OCI-LY1 (cell line): ENCODE measurements around the gene ZNF598.
"Not testable (repeated sequence)": the region's sequence is repeated elsewhere in the genome, so short reads cannot be mapped to it uniquely, and the experiment has no call there.

Experiments used
- CTCF ChIP-seq: fragments of 200-600 bp; sonication (generic), shearing (Covaris generic); IDR thresholded peaks from 2 replicates; pipeline ENCODE4 v1.5.1; 2017; ENCODE audit warnings: mild to moderate bottlenecking, antibody characterized with exemption, low read length, moderate library complexity, mixed read lengths
- EZH2 ChIP-seq: fragments of 200-600 bp; sonication (generic), shearing (Covaris generic); IDR thresholded peaks from 2 replicates; pipeline ENCODE4 v1.8.0; 2017; ENCODE audit warnings: borderline replicate concordance, mixed run types, mild to moderate bottlenecking, antibody characterized with exemption, low read length, moderate library complexity, mixed read lengths

GRCh38 chr16:1962161-1963153 lies 47.2 kb downstream of the ZNF598 start:
- not testable (repeated sequence) for TF ChIP-seq CTCF, EZH2
